COLO668 (cell line): ENCODE data around the gene CEMP1.

Experiments
- DNase-seq: peaks from one replicate; lab custom pipeline; 2025; ENCODE audit not compliant: unreplicated experiment; lab: John Stamatoyannopoulos, UW

CEMP1 gene

DNA sequence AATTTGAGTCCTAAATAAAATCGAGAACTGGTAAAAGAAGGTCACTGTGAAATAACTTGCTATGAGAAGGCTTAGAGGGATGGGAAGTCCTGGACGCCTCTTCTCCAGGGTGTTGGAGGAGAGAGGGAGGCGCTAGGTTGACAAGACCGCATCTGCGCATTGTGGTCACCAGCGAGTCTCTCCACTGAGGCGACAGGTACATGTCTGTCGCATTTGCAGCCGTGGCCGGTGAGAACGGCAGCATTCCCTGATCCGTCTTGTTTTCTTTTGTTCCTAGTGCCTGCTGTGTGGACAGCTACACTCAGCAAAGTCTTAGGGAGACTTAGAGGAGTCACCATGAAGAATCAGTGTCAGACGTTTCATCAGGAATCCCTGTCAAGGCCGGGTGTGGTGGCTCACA lies 25.5 kb downstream of the CEMP1 start:
- DNase-seq = no peak

DNA sequence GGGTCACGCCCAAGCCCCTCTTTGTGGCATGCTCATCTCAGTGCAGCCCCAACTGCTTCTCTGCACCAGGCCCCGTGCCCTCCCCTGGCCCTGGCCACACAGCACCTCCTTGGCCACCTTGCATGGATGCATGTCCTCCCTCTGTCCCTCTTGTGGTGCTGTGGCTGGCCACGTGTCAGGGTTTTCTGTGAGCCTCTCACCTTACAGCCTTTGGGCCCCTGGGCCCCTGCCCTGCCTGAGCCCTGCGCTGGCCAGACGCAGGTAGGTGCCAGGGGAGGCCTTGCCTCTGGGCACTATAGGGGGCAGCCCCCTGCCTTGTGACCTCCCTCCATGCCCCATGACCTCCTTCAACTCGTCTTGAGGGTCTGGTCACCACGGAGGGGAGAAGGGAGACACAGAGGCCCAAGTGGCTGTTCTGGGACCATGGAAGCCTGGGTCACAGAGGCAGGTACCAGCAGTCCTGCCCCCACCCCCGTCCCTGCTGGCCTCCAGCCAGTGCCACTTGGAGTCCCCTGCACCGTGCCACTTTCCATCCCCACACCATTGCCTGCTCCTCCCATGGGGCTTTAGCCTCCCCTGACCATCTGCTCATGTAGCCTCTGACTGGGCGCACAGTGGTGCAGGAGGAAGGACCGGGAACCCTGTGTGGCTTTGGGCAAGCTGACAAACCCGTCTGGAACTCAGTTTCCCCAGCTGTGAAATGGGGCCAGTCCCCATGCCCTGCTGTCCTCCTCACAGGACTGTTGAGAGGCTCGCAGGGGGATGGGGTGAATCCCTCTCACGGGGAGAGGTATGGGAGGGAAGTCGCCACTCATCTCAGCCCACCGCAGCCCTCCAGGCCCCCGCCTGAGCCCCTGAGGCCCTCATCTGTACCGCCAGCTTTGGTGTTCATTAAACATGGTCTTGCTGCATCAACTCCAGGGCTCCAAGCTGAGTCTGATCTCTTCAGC lies 29.0 kb downstream of the CEMP1 start:
- no peak for DNase-seq

DNA sequence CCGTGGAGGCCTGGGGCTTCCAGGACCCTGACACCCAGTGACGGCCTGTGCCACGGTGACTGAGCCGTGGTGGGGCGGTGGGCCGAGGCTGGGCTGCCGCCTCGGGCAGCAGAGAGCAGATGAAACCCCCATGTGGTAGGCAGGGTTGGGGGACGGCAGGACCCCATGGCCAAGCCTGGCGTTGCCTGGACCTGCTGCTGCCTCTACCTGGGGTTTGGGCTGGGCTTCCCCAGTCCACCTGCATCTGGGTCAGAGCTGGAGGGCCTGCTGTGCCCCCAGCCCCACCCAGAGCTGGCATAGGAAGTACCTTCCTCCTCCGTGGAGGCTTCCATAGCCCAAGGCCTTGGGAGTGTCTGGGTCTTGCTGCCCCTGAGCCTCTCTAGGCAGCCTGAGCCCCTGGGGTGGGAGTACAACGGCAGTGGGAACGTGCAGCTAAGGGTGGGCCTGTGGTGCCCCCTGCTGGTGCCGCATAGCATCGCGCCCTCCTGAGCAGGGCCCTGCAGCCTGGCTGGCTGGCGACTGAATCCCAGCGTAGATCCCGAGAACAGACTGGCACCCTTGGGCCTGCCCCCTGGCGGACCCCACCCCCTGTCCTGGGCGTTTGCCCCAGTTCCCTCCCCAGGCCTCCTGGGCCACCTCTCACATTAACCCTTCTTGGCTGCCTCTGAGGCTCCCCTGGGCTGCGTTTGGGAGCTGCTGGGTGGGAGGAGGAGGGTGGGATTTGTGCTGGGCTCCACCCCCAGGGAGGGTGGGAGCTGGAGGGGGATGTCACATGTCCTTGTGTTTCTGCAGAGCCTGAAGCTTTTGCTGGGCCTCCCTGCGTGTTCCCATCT lies 30.1 kb downstream of the CEMP1 start:
- peak; percentile 76 for DNase-seq

DNA sequence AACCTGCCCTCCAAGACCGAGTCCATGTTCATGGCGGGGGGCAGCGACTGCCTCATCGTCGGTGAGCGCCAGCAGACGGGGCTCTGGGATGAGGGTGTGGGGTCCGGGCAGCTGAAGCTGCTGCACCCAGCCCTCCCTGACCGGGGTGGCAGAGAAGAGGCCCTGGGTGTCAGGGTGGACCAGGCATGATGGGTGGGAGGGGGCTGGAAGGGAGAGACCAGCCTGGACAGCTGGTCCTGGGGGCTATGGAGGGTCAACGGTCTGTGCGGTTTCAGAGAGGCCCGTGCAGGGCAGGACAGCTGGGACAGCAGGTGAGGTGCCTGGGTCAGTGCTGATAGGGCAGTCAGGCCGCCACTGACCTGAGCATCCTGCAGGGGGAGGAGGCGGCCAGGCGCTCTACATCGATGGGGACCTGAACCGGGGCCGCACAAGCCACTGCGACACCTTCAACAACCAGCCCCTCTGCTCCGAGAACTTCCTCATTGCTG lies 30.7 kb downstream of the CEMP1 start:
- DNase-seq = no peak

DNA sequence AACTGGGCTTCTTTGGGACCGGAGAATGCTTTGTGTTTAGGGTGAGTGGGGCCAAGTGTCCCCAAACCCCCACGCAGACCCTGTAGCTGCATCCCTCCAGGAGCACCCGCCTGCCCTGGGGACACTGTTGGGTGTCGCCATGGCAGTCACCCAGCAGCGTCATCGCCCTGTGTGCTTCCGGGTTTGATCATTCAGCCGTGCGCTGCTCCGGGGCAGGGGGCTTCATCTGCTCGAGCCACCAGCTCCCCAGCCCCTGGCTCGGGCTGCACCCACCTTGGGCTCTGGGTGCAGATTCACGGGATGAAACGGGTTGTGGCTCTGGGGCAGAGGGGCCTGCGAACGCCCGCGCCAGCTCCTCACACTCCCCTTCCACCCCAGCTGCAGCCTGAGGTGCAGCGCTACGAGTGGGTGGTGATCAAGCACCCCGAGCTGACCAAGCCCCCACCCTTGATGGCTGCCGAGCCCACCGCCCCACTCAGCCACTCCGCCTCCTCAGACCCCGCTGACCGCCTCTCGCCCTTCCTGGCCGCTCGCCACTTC lies 31.2 kb downstream of the CEMP1 start:
- DNase-seq = no peak

DNA sequence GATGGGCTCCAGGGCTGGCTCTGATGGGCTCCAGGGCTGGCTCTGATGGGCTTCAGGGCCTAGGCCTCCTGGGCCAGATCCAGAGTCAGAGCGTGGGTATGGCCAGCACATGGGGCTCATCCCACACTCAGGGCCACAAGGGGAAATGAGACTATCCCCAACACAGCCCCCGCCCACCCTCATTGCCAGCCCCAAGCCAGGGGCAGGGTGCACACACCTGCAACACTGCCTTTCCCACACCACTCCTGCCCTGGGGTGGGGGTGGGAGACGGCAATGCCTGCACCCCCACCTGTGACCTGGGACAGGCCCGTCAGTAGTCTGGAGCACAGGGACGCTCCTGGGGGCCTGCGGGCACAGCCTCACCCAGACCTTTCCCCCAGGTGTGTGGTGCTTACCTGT lies 31.8 kb downstream of the CEMP1 start:
- DNase-seq = no peak

DNA sequence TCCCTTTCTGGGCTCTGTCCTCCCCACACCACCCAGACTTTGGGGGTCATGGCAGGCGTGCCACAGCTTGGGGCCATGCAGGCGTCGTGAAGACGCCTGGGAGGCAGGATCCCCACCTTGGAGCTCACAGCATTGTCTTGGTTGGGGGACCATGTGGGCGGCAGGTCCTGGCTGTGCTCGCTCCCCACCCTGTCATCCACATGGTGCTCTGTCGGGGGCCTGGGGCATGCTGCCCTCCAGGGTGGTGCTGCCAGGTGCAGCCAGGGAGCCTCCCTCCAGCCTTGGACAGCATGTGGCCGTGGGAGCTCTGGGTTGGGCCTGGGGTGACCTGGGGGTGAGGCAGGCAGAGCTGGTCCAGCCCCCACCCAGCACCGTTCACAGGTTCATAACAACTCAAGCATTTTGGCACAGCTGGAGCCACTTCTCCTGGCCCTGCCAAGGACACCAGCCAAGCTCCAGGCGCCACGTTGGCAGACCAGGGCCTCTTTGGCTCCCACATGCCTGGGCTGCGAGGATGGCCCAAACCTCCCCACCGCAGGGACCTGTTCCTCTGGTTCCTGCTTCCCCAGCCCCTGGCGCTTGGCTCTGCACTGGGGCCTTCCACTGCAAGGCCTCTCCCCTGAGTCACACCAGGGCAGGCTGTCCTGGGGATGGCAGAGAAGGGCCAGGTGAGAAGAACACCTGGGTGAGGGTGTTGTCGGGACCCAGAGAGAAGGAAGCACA lies 32.5 kb downstream of the CEMP1 start:
- no peak for DNase-seq

DNA sequence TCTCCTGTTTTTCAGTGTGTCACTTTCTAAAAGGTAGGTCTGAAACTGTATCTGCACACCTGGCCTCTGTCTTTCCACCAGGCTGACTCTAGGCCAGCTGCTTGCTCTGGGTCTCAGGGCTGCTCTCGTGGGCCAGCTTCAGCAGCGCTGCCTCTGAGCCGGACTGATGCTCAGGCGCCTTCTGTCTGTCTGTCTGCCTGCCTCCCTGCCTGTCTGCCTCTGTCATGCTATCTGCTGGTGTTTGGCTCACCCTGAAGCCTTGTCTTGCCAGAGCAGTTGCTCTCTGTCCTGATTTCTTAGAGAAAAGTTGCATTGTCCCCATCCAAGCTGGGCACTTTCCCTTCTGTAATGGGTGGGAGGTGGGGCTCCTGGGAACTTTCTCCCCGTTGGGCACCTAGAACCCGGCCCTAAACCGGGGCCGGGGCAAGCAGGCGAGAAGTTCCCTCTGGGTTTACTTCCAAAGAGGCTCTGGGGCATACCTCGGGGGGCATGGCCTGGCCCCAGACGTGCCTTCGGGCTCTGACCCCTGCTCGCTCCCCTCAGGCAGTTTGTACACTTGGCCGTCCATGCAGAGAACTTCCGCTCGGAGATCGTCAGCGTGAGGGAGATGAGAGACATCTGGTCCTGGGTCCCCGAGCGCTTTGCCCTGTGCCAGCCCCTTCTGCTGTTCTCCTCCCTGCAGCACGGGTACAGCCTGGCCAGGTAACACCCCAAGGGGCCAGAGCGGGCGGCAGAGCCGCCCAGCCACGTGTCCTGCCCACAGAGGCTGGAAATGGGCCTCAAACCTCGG lies 33.3 kb downstream of the CEMP1 start:
- no peak for DNase-seq

DNA sequence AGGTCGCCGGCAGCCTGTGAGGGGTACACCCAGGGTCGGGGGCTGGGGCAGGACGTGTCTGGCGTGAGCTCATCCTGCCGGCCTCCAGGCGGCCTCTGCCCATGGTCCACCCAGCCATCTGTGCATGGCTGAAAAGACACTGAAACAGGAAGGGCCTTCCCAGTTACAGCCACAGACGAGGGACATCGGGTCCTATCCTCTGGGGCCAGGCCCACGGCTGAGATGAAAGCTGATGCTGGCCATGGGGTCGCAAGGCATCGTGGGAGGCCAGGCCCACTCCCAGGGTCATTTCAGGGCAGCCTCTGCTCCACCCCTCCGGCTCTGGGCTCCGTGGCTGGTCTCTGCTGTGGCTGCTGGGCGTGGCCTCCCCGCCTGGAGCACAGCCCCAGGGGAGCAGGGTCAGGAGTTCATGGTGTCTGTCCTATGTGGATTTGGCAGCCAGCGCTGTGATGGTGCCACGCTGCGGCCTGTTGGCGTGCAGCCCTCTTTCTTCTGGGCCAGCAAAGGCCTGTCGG lies 34.0 kb downstream of the CEMP1 start:
- DNase-seq = no peak

DNA sequence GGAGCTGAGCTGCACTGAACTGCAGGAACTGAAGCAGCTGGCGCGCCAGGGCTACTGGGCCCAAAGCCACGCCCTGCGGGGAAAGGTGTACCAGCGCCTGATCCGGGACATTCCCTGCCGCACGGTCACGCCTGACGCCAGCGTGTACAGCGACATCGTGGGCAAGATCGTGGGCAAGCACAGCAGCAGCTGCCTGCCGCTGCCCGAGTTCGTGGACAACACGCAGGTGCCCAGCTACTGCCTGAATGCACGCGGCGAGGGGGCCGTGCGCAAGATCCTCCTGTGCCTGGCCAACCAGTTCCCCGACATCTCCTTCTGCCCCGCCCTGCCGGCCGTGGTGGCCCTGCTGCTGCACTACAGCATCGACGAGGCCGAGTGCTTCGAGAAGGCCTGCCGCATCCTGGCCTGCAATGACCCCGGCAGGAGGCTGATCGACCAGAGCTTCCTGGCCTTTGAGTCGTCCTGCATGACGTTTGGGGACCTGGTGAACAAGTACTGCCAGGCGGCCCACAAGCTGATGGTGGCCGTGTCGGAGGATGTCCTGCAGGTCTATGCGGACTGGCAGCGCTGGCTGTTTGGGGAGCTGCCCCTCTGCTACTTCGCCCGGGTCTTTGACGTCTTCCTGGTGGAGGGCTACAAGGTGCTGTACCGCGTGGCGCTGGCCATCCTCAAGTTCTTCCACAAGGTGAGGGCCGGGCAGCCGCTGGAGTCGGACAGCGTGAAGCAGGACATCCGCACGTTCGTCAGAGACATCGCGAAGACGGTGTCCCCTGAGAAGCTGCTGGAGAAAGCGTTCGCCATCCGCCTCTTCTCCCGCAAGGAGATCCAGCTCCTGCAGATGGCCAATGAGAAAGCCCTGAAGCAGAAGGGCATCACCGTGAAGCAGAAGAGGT lies 34.7 kb downstream of the CEMP1 start:
- DNase-seq = no peak

DNA sequence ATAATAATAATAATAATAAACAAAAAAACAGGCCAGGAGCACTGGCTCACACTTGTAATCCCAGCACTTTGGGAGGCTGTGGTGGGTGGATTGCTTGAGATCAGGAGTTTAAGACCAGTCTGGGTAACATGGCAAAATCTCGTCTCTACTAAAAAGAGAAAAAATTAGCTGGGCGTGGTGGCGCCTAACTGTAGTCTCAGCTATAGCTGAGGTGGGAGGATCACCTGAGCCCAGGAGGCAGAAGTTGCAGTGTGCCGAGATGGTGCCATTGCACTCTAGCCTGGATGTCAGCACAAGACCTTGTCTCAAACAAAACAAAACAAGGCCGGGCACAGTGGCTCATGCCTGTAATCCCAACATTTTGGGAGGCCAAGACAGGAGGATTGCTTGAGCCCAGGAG lies 36.2 kb downstream of the CEMP1 start:
- no peak for DNase-seq

DNA sequence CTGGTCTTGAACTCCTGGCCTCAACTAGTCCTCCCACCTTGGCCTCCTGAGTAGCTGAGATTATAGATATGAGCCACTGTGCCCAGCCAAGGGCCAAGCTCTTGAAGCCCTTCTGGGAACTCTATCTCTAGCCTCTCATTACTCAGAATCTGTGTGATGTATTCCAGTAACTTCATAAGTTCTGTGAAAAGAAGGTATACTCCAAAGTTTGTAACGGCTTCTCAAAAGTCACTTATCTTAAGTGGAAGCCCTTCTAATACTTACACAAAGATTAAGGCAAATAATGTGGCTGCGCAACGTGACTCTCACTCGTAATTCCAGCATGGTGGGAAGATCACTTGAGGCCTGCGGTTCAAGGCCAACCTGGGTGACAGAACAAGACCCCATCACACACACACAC lies 36.6 kb downstream of the CEMP1 start:
- DNase-seq = no peak

DNA sequence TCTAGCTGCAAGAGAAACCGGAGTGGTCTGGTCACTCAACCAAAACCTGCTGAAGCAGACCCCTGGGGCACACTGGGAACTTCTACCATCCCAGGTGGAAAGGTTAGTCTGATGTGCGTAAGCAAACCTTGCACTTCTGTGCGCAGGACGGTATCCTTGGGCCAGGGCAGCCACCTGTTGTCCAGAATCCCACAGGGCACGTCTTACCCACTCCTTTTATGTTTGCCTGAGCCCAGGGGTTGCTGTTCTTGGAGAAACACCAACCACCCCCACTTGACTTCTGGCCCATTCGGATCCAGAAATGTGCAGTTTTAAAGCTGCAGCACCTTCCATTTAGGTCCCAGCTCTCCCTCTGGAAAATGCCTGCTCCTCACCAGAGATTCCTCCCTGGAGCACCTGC lies 37.6 kb downstream of the CEMP1 start:
- no peak for DNase-seq

DNA sequence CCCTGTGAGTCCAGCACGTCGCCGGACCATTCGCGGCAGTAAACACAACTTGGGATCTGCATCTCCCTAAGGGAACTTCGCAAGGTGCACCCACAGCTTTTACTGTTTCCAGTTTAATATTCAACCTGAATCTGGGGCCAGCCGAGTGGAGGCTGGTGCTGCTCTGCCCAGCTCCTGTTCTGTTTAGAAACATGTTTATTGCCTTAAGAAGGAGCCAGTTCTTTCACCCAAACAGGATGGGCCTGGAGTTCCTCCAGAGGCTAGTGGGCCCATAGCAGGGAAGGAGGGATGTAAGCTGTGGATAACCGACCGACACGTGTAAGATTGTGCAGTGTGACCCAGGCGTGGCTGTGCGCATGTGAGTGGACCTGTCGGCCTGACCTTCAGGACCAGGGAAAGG lies 38.9 kb downstream of the CEMP1 start:
- DNase-seq = no peak

DNA sequence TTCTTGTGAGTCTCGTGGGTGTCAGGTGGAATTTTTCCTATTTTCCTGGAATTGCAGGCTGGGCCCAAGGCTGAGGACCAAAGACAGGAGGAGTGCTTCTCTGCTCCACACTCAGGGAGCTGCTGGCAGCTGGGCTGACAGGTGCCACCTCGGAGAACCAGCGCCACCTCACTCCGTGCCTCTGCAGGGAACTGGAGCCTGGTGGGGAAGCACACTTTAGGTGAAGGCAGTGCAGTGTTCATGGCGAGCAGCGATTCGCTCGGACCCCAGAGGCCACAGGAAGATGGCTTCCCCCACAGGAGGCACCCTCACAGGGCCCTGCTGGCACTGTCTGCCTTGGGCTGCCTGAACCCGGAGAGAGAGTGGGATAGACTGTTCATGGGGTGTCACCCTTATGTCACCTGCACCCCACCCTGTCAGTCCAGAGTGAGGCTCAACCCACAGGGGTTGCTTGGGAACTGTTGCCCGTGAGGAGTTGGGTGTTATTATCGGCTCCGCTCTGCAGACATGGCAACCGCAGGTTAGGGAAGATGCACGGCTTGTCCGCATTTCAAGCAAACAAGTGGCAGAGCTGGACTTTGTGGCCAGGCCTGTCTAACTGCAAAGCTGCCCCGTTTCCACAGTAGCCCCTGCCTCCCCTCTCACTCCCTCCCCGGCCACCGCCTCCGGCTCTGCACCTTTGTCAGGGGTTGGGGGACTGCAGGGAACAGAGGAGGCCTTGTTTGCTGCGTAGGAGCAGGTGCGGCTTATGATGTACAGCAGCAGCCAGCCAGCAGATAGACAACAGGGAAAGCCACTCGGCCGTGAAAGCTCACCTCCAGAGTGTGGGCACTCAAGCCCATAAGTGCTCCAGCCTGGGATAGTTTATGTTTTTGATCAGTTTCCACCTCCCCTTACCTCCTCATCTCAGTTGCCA lies 40.8 kb downstream of the CEMP1 start:
- peak; percentile 81 for DNase-seq

DNA sequence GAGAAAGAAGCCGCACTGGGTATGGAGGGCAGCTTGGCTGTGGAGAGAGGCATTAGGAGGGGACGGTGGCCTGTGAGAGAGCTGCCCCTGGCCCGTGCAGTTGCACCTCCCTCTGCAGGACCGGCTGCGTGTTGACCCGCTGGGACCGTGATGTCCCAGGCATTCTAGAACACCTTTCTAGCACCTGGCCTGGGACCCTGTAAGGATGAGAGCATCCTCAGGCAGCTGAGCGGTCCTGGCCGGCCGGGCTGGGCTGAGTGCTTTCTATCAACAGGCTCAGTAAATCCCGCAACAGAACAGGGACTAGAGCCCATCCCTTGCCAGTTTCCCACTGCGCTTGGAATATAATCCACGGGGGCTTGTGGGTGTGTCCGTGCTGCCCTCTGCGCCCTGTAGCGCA lies 41.6 kb downstream of the CEMP1 start:
- no peak for DNase-seq

DNA sequence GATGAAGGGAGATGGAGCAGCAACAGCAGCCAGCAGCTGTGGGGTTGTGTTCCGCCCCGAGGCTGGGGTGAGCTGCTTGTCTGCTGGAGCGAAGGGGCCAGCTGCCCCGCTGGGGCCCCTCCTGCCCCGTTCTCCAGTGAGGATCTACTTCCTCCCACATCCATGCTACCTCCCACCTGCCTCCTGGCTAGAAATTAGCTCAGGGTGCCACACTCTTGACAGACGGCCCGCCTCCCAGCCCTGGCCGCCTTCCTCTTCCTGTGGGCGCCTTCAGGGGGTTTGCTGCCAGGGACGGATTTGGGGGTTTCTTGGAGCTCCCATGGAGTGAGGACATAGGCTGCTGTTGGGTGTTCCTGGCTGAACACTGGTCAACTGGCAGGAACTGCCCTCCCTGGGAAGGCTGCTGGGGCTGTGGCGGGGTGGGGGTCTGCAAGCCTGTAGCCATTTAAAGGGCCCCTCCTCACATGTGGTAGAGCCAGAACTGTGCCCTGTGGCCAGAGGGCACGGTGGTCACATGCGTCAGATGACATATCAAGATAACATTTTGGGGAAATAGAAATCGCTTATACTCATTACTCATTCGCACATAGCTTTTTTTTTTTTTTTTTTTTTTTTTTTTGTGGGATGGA lies 43.2 kb downstream of the CEMP1 start:
- peak; percentile 73 for DNase-seq

DNA sequence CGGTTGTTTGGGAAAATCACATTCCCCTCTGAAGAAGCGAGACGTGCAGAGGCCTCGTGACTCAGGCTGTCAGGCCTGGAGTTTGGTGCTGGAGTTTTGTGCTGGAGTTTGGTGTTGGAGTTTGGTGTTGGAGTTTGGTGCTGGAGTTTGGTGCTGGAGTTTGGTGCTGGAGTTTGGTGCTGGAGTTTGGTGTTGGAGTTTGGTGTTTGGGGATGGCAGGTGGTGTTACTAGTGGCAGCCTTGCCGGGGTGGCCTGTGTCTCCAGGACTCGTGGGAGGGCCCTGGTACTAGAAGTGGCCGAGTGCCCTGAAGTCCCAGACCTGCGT lies 43.7 kb downstream of the CEMP1 start:
- DNase-seq = no peak
